HepG2 (cell line): Measurements from ENCODE around the gene RNPEPL1. TPM values are rescaled to one million over a fixed set of nuclear protein-coding genes. Genes with fewer than 3 reads are reported as not detected.
A peak's percentile ranks its signal among the peaks of the same experiment; 100 is the strongest.

ENCODE experiments used
- ARNT2 ChIP-seq: sonication (generic); formaldehyde crosslinking; IDR thresholded peaks from 2 replicates; pipeline ENCODE4 v1.8.0; 2022; ENCODE audit warnings: mild to moderate bottlenecking, low read depth, missing genetic modification reagents, moderate library complexity
- ZNF460 ChIP-seq: sonication (generic); formaldehyde crosslinking; IDR thresholded peaks from 2 replicates; pipeline ENCODE4 v1.5.1; 2020; ENCODE audit warnings: missing genetic modification reagents, mild to moderate bottlenecking, borderline replicate concordance
- ZNF749 ChIP-seq: sonication (generic); formaldehyde crosslinking; IDR thresholded peaks from 2 replicates; pipeline ENCODE4 v1.8.0; 2022; ENCODE audit warnings: mild to moderate bottlenecking, missing genetic modification reagents, moderate library complexity, borderline replicate concordance
- ZNF766 ChIP-seq: sonication (generic); formaldehyde crosslinking; IDR thresholded peaks from 2 replicates; pipeline ENCODE4 v1.5.0; 2020; ENCODE audit warnings: missing genetic modification reagents, borderline replicate concordance
- polyA plus RNA-seq, 8 experiments: library from polyadenylated mRNA; depleted of rRNA in 3 of 8; stranded (reverse) in 7 of 8; unstranded in 1 of 8; fragments of >200 nt; fragmentation: Illumina TruSeq in 4 of 8; extraction: Trizol in 4 of 8; gene quantifications; 2 replicates each; pipeline versions ENCODE4 v1.2.1 to v1.2.3, GENCODE V29; 2011 to 2016; ENCODE audit warnings: low read depth in 4 of 8, missing spikeins in 1 of 8, mixed read lengths in 1 of 8; ENCODE audit not compliant: insufficient read depth in 1 of 8
- total RNA-seq, 5 experiments: library from RNA; depleted of rRNA; stranded (reverse); fragments of >200 nt; fragmentation: Illumina TruSeq; extraction: Trizol; gene quantifications; 2 replicates each; pipeline ENCODE4 v1.2.3, GENCODE V29; 2016; ENCODE audit warnings: low read depth in 1 of 5
- TF ChIP-seq, protein P1 (sequence below): sonication (generic); formaldehyde crosslinking; IDR thresholded peaks from 2 replicates; pipeline ENCODE4 v1.9.0; 2022; ENCODE audit warnings: missing genetic modification reagents, mild to moderate bottlenecking, borderline replicate concordance
- TF ChIP-seq, protein P2 (sequence below): sonication (generic); formaldehyde crosslinking; IDR thresholded peaks from 2 replicates; pipeline ENCODE4 v1.4.0; 2020; ENCODE audit warnings: missing genetic modification reagents
- TF ChIP-seq, protein P3 (sequence below): sonication (generic); formaldehyde crosslinking; IDR thresholded peaks from 2 replicates; pipeline ENCODE4 v1.5.1; 2020; ENCODE audit warnings: missing genetic modification reagents, mild to moderate bottlenecking, borderline replicate concordance
- TF ChIP-seq, protein P4 (sequence below): sonication (generic); formaldehyde crosslinking; IDR thresholded peaks from 2 replicates; pipeline ENCODE4 v1.4.0; 2020; ENCODE audit warnings: missing genetic modification reagents, borderline replicate concordance
- TF ChIP-seq, protein P5 (sequence below): IDR thresholded peaks from 2 replicates; pipeline ENCODE4 v1.6.1; 2016; ENCODE audit warnings: low read depth, borderline replicate concordance
- TF ChIP-seq, protein P6 (sequence below): IDR thresholded peaks from 2 replicates; pipeline ENCODE4 v1.6.1; 2016; ENCODE audit warnings: missing biosample characterization, missing genetic modification reagents, low read depth
- TF ChIP-seq, protein P7 (sequence below): sonication (generic); formaldehyde crosslinking; conservative IDR thresholded peaks from 2 replicates; pipeline ENCODE4 v1.8.1; 2023; ENCODE audit warnings: missing genetic modification reagents
- TF ChIP-seq, protein P8 (sequence below): IDR thresholded peaks from 2 replicates; pipeline ENCODE4 v1.6.1; 2016
- TF ChIP-seq, protein P9 (sequence below): sonication (generic); formaldehyde crosslinking; IDR thresholded peaks from 2 replicates; pipeline ENCODE4 v1.4.0; 2020; ENCODE audit warnings: missing genetic modification reagents, borderline replicate concordance

The RNPEPL1 gene
- total and polyA plus RNA-seq, 2 of the 13 experiments (the other 11 are each of a cell fraction or from before 2014, with no cell fraction given): 13.0 to 18.0 TPM

DNA sequence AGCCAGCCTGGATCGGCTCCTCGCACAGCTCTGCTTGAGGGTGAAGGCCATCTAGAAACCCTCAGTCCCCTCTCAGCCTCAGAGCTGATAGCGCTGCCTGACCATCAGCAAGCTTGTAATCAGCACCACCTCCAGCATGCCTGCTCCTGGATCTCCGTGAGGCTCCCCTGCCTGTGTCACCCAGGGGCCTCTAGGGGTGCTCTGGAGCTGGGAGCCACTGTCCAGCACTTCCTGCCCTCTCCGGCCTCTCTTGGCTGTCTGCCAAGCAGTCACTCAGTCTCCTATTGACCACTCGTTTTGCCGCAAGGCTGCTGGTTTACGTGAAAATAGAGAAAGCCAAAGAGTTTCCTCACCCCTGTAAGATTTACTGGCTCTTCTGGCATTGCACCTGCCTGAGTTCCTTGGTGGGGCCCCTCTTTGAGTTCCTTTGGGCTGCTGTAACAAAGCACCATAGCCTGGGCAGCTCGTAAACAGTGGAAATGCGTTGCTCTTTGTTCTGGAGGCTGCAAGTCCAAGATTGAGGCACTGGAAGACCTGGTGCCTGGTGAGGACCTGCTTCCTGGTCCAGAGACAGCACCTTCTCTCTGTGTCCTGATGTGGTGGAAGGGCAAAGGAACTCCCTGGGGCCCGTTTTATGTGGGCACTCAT lies 36.1 kb downstream of the RNPEPL1 start (continued):
- TF ChIP-seq, protein P1, sequence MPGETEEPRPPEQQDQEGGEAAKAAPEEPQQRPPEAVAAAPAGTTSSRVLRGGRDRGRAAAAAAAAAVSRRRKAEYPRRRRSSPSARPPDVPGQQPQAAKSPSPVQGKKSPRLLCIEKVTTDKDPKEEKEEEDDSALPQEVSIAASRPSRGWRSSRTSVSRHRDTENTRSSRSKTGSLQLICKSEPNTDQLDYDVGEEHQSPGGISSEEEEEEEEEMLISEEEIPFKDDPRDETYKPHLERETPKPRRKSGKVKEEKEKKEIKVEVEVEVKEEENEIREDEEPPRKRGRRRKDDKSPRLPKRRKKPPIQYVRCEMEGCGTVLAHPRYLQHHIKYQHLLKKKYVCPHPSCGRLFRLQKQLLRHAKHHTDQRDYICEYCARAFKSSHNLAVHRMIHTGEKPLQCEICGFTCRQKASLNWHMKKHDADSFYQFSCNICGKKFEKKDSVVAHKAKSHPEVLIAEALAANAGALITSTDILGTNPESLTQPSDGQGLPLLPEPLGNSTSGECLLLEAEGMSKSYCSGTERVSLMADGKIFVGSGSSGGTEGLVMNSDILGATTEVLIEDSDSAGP (CRISPR knock-in tag): no peak; the same call in 1 of the 2 replicates
- TF ChIP-seq, protein P2, sequence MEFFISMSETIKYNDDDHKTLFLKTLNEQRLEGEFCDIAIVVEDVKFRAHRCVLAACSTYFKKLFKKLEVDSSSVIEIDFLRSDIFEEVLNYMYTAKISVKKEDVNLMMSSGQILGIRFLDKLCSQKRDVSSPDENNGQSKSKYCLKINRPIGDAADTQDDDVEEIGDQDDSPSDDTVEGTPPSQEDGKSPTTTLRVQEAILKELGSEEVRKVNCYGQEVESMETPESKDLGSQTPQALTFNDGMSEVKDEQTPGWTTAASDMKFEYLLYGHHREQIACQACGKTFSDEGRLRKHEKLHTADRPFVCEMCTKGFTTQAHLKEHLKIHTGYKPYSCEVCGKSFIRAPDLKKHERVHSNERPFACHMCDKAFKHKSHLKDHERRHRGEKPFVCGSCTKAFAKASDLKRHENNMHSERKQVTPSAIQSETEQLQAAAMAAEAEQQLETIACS (CRISPR knock-in tag): no peak
- TF ChIP-seq, protein P3, sequence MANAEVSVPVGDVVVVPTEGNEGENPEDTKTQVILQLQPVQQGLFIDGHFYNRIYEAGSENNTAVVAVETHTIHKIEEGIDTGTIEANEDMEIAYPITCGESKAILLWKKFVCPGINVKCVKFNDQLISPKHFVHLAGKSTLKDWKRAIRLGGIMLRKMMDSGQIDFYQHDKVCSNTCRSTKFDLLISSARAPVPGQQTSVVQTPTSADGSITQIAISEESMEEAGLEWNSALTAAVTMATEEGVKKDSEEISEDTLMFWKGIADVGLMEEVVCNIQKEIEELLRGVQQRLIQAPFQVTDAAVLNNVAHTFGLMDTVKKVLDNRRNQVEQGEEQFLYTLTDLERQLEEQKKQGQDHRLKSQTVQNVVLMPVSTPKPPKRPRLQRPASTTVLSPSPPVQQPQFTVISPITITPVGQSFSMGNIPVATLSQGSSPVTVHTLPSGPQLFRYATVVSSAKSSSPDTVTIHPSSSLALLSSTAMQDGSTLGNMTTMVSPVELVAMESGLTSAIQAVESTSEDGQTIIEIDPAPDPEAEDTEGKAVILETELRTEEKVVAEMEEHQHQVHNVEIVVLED (CRISPR knock-in tag): peak; percentile 60; the same call in 1 of the 2 replicates
- TF ChIP-seq, protein P4, sequence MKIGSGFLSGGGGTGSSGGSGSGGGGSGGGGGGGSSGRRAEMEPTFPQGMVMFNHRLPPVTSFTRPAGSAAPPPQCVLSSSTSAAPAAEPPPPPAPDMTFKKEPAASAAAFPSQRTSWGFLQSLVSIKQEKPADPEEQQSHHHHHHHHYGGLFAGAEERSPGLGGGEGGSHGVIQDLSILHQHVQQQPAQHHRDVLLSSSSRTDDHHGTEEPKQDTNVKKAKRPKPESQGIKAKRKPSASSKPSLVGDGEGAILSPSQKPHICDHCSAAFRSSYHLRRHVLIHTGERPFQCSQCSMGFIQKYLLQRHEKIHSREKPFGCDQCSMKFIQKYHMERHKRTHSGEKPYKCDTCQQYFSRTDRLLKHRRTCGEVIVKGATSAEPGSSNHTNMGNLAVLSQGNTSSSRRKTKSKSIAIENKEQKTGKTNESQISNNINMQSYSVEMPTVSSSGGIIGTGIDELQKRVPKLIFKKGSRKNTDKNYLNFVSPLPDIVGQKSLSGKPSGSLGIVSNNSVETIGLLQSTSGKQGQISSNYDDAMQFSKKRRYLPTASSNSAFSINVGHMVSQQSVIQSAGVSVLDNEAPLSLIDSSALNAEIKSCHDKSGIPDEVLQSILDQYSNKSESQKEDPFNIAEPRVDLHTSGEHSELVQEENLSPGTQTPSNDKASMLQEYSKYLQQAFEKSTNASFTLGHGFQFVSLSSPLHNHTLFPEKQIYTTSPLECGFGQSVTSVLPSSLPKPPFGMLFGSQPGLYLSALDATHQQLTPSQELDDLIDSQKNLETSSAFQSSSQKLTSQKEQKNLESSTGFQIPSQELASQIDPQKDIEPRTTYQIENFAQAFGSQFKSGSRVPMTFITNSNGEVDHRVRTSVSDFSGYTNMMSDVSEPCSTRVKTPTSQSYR (CRISPR knock-in tag): peak; percentile 19; the same call in 1 of the 2 replicates
- TF ChIP-seq, protein P5, sequence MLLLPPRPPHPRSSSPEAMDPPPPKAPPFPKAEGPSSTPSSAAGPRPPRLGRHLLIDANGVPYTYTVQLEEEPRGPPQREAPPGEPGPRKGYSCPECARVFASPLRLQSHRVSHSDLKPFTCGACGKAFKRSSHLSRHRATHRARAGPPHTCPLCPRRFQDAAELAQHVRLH (CRISPR knock-in tag): peak; percentile 46; the same call in 1 of the 2 replicates
- TF ChIP-seq ZNF749 (CRISPR knock-in tag) (no peak), ZNF460 (CRISPR knock-in tag) (no peak), ARNT2 (CRISPR knock-in tag) (0 out of 2 replicates have a peak, but pooled peaks have one; percentile 75), ZNF766 (CRISPR knock-in tag) (peak; percentile 88; the same call in 1 of the 2 replicates)
- TF ChIP-seq, protein P6, sequence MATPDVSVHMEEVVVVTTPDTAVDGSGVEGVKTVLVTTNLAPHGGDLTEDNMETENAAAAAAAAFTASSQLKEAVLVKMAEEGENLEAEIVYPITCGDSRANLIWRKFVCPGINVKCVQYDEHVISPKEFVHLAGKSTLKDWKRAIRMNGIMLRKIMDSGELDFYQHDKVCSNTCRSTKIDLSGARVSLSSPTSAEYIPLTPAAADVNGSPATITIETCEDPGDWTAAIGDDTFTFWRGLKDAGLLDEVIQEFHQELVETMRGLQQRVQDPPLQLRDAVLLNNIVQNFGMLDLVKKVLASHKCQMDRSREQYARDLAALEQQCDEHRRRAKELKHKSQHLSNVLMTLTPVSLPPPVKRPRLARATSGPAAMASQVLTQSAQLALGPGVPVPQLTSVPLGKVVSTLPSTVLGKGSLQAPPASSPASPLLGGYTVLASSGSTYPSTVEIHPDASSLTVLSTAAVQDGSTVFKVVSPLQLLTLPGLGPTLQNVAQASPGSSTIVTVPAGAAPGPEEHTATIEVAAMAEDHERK (CRISPR knock-in tag): 0 out of 2 replicates have a peak, but pooled peaks have one; percentile 19
- TF ChIP-seq, protein P7, sequence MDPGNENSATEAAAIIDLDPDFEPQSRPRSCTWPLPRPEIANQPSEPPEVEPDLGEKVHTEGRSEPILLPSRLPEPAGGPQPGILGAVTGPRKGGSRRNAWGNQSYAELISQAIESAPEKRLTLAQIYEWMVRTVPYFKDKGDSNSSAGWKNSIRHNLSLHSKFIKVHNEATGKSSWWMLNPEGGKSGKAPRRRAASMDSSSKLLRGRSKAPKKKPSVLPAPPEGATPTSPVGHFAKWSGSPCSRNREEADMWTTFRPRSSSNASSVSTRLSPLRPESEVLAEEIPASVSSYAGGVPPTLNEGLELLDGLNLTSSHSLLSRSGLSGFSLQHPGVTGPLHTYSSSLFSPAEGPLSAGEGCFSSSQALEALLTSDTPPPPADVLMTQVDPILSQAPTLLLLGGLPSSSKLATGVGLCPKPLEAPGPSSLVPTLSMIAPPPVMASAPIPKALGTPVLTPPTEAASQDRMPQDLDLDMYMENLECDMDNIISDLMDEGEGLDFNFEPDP (CRISPR knock-in tag): no peak
- TF ChIP-seq, protein P8, sequence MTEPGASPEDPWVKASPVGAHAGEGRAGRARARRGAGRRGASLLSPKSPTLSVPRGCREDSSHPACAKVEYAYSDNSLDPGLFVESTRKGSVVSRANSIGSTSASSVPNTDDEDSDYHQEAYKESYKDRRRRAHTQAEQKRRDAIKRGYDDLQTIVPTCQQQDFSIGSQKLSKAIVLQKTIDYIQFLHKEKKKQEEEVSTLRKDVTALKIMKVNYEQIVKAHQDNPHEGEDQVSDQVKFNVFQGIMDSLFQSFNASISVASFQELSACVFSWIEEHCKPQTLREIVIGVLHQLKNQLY (CRISPR knock-in tag): peak; percentile 78; the same call in 1 of the 2 replicates
- TF ChIP-seq, protein P9, sequence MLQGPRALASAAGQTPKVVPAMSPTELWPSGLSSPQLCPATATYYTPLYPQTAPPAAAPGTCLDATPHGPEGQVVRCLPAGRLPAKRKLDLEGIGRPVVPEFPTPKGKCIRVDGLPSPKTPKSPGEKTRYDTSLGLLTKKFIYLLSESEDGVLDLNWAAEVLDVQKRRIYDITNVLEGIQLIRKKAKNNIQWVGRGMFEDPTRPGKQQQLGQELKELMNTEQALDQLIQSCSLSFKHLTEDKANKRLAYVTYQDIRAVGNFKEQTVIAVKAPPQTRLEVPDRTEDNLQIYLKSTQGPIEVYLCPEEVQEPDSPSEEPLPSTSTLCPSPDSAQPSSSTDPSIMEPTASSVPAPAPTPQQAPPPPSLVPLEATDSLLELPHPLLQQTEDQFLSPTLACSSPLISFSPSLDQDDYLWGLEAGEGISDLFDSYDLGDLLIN (CRISPR knock-in tag): no peak
